WERI-Rb-1 (cell line): ENCODE results near the gene COX7B2.

Experiments used
- DNase-seq: peaks from one replicate; pipeline ENCODE4 v3.0.0-alpha.2; 2020
- H3K27ac ChIP-seq: fragments of 250-450 bp; sonication (Bioruptor Pico); 2 replicates; pipeline ENCODE4 v1.5.1; 2020; ENCODE audit warnings: mild to moderate bottlenecking, moderate library complexity
- H3K27me3 ChIP-seq: fragments of 250-450 bp; sonication (Bioruptor Pico); 2 replicates; pipeline ENCODE4 v1.5.1; 2021; ENCODE audit warnings: mild to moderate bottlenecking, low read depth, moderate library complexity; ENCODE audit not compliant: insufficient read depth, severe bottlenecking
- H3K36me3 ChIP-seq: fragments of 250-450 bp; sonication (Bioruptor Pico); 2 replicates; pipeline ENCODE4 v1.5.1; 2020; ENCODE audit warnings: mild to moderate bottlenecking, moderate library complexity
- H3K4me3 ChIP-seq: 2 replicates; pipeline ENCODE4 v1.5.1; 2011; ENCODE audit warnings: low read depth, mild to moderate bottlenecking, control low read depth, low read length
- H3K9me3 ChIP-seq: fragments of 250-450 bp; sonication (Bioruptor Pico); 2 replicates; pipeline ENCODE4 v1.5.1; 2021; ENCODE audit warnings: mild to moderate bottlenecking, moderate library complexity; ENCODE audit not compliant: severe bottlenecking
- CTCF ChIP-seq: IDR thresholded peaks from 2 replicates; pipeline ENCODE4 v1.5.1; 2011; ENCODE audit warnings: low read depth, mild to moderate bottlenecking, control low read depth, inconsistent platforms, low read length

COX7B2 gene

GRCh38 chr4:46909078-46909477 lies at the start of gene COX7B2:
COX7B2 (minus strand) TSS chr4:46909245; CDS start chr4:46735192, 174,053 bp downstream.
- no peak for DNase-seq
- Histone ChIP-seq H3K4me3 (no peak within 1 kb of the TSS), H3K27ac (no peak within 1 kb of the TSS), H3K27me3 (no peaks in the 10 kb centered on the region), H3K9me3 (no peaks in the 10 kb centered on the region), H3K36me3 (no peaks in the 10 kb centered on the region)
- TF ChIP-seq CTCF, result no peak

GRCh38 chr4:46956451-46956850 lies 47.4 kb upstream of the COX7B2 start:
- no peak overlapping the region for H3K4me3 ChIP-seq
- no peak for TF ChIP-seq CTCF
- no peak for DNase-seq
- no peaks in the 10 kb centered on the region for H3K9me3 ChIP-seq
- H3K36me3 ChIP-seq, result no peaks in the 10 kb centered on the region
- no peaks in the 10 kb centered on the region for H3K27me3 ChIP-seq
- no peak overlapping the region for H3K27ac ChIP-seq

- H3K9me3 ChIP-seq, result no peaks in the 10 kb centered on the region
- no peak for TF ChIP-seq CTCF
- no peaks in the 10 kb centered on the region for H3K36me3 ChIP-seq
- no peaks in the 10 kb centered on the region for H3K27me3 ChIP-seq
- no peak for DNase-seq
- no peak overlapping the region for H3K4me3 ChIP-seq
- no peak overlapping the region for H3K27ac ChIP-seq
Observed at GRCh38 chr4:46955601-46956000, 46.6 kb upstream of the COX7B2 start.

GRCh38 chr4:46954643-46955042 lies 45.6 kb upstream of the COX7B2 start:
- Histone ChIP-seq H3K4me3 (no peak overlapping the region), H3K9me3 (no peaks in the 10 kb centered on the region), H3K36me3 (no peaks in the 10 kb centered on the region), H3K27ac (no peak overlapping the region), H3K27me3 (no peaks in the 10 kb centered on the region)
- TF ChIP-seq CTCF, result no peak
- DNase-seq, result no peak

GRCh38 chr4:46953564-46953963 lies 44.5 kb upstream of the COX7B2 start:
- TF ChIP-seq CTCF, result no peak
- no peak overlapping the region for H3K27ac ChIP-seq
- H3K36me3 ChIP-seq, result no peaks in the 10 kb centered on the region
- no peaks in the 10 kb centered on the region for H3K9me3 ChIP-seq
- no peaks in the 10 kb centered on the region for H3K27me3 ChIP-seq
- no peak for DNase-seq
- H3K4me3 ChIP-seq, result no peak overlapping the region

- no peaks in the 10 kb centered on the region for H3K36me3 ChIP-seq
- no peak for TF ChIP-seq CTCF
- H3K27me3 ChIP-seq, result no peaks in the 10 kb centered on the region
- H3K4me3 ChIP-seq, result no peak overlapping the region
- no peaks in the 10 kb centered on the region for H3K9me3 ChIP-seq
- H3K27ac ChIP-seq, result no peak overlapping the region
- DNase-seq, result no peak
Observed at GRCh38 chr4:46952451-46952850, 43.4 kb upstream of the COX7B2 start.
